GM19438 (cell line): Measurements from ENCODE around the gene UTP15.

Experiments used
- ATAC-seq: cut with Tn5 transposase; IDR thresholded peaks from one replicate; pipeline ENCODE4 v1.9.1; 2021; ENCODE audit warnings: low read depth; ENCODE audit not compliant: unreplicated experiment

UTP15 gene

GRCh38 chr5:73620334-73620687, 54.8 kb downstream of the UTP15 start:
- ATAC-seq, result no peak

GRCh38 chr5:73623060-73623459, 57.5 kb downstream of the UTP15 start:
- no peak for ATAC-seq

DNA sequence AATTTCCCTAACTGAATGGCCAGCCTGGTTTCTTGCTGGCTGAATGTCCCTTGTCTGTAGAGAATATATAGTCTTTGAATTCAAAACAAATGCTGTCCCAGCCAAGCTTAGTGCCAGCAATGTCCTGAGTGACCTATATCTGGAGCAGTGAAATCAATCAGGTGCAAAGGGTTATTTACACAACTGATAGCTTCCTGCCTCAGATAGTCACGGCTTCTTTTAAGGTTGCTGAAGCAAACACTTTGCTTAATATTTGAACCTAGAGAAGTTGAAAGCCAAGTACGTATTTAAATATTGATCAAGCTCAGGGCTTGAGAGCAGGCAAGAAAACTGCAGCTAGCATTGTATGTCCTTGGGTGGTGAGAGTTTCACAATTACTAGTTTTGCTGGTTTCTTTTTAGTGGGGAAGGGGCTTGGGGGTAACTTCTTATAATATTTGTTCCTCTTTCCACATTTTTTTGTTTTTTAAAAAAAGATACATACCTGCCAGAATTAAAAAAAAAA, 58.4 kb downstream of the UTP15 start:
- no peak for ATAC-seq

DNA sequence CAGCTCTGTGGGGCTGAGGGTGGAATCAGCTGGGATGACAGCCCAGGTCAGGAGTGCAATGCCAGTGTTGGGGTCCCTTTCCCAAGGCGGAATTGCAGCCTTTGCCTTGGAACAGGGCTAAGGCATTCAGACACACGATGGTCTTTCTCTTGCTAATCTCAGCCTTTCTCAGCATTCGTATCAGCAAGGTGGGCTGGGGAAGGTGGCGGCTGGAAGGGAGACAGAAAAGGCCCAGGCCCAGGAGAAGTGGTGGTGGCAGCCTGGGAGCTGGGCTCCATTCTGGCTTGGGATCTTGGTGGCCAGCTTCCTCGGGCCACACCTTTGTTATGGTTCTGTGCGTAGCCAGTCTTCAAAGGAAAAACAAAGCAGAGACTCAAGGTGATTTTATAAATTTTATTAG, 59.3 kb downstream of the UTP15 start:
- no peak for ATAC-seq

GRCh38 chr5:73625372-73625943, 59.9 kb downstream of the UTP15 start:
- ATAC-seq, result no peak

- ATAC-seq, result no peak
Observed at GRCh38 chr5:73625944-73626811, 60.6 kb downstream of the UTP15 start, which contains the start of gene ARHGEF28. ARHGEF28 (plus strand) TSS chr5:73626196; CDS start chr5:73684852, 58,656 bp downstream.

DNA sequence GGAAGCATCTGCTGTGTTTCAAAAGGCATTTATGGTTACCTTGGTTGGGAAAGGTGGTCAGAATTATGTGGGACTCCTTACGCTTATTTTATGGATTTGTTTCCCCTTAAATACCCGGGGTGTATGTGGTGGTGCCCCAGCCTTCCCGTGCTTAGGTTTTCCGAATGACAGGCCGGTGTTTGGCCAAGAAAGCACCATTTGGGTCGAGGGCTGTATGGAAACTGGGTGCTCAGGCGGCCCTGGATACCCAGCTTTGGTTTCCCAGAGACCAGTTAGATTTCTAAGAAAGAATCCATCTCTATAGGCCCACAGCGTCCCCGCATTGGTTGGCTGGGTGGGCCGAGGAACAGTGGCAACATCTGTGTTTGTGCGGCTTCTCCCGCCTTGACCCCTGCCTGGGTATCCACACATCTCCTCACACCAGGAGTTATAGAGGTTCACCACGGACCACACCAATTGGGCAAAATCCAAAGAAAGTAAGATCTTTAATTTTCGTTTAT, 61.3 kb downstream of the UTP15 start:
- no peak for ATAC-seq

DNA sequence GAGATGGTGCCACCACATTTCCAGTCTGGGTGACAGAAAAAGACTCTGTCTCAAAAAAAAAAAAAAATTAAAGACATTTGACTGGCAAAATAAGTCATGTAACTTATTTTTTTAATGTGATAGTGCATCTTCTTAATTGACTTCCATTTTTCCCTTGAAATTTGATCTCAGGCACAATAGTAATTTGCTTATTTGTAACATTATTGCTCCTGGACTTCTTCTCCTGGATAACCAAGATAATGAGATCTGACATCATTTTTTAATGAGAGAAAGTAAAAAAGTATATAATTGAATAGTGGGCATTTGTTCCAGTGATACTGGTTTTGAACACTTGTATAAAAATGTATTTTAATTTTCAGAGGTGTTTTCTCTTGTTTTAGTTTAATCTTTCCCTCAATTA, 63.9 kb downstream of the UTP15 start:
- ATAC-seq, result no peak

DNA sequence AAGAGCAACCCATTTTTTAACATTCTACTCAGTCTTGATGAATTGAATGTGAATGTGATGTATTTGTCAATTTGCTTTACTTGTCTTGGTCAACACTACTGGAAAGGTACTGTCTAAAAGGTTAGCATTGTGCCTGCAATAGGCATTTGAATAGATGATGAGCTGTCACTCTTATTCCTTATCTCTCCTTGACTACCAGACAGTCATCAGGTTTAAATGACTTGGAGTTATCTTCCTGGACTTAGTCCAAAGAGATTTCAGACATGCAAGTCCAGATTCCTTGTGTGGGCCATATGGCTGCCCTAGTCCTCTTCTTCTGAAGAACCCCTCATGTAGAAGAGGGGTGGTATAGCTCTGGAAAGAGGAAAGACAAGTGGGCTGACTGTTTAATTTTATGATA, 65.2 kb downstream of the UTP15 start:
- no peak for ATAC-seq

- ATAC-seq, result no peak
Observed at GRCh38 chr5:73631500-73631899, 66.0 kb downstream of the UTP15 start.
